Heart left ventricle (tissue), 13 donors: ENCODE data around the gene DAB2IP.

Experiments
- CTCF ChIP-seq, 12 donors: fragments of 200-600 bp; sonication (generic) in 4 of 12; IDR thresholded peaks; one replicate each; pipeline versions ENCODE4 v1.5.0 to v1.8.0; 2018 to 2022; ENCODE audit warnings: antibody characterized with exemption in 12 of 12, mild to moderate bottlenecking in 5 of 12
- POLR2A ChIP-seq, 2 donors: fragments of 450-650 bp; IDR thresholded peaks; one replicate each; pipeline ENCODE4 v1.6.1; 2017; ENCODE audit warnings: antibody characterized with exemption in 2 of 2, mild to moderate bottlenecking in 2 of 2, moderate library complexity in 2 of 2
- donor health status: ischemic (EF 13 %, LVEDD 7.1; RV severe dilation, severe dysfunction).
- donor health status: DM: no; HTN: yes; CAD: no.
- donor health status: DM: no; HTN: no; CAD: no.
- donor health status: ischemic (EF 25% LVEDD 6.9; RV normal size, moderate dysfunction).
- donor health status: ischemic (EF 25% LVEDD 5.7; RV mildly dilated, moderate dysfunction).
- donor health status: ischemic (EF 35%, LVEDD 5.7; RV mildly dilated, moderate dysfunction).
- donor health status: nonischemic (EF 11% LVEDD 7.7; RV severe dilation, severe dysfunction).
- donor health status: DM: yes; HTN: yes; CAD: no.
- donor health status: PGD.
- donor health status: ischemic (EF 29% LVEDD 5.4; RV normal size, mild dysfunction).
- donor health status: nonischemic (EF 23%, LVEDD 6.1; RV moderate dilation, normal function).

GRCh38 chr9:121683652-121684051, 32.2 kb downstream of the DAB2IP start:
- TF ChIP-seq CTCF (IDR thresholded peaks at IDR 0.05) (no peak), POLR2A (IDR thresholded peaks at IDR 0.05) (no peak)
